HG02798 (cell line): ENCODE data around the gene SLC4A2.
A peak's percentile ranks its signal among the peaks of the same experiment; 100 is the strongest.

Experiments
- ATAC-seq: cut with Tn5 transposase; IDR thresholded peaks from one replicate; pipeline ENCODE4 v1.9.1; 2021; ENCODE audit warnings: mild to moderate bottlenecking; ENCODE audit not compliant: unreplicated experiment, poor library complexity

Gene SLC4A2

DNA sequence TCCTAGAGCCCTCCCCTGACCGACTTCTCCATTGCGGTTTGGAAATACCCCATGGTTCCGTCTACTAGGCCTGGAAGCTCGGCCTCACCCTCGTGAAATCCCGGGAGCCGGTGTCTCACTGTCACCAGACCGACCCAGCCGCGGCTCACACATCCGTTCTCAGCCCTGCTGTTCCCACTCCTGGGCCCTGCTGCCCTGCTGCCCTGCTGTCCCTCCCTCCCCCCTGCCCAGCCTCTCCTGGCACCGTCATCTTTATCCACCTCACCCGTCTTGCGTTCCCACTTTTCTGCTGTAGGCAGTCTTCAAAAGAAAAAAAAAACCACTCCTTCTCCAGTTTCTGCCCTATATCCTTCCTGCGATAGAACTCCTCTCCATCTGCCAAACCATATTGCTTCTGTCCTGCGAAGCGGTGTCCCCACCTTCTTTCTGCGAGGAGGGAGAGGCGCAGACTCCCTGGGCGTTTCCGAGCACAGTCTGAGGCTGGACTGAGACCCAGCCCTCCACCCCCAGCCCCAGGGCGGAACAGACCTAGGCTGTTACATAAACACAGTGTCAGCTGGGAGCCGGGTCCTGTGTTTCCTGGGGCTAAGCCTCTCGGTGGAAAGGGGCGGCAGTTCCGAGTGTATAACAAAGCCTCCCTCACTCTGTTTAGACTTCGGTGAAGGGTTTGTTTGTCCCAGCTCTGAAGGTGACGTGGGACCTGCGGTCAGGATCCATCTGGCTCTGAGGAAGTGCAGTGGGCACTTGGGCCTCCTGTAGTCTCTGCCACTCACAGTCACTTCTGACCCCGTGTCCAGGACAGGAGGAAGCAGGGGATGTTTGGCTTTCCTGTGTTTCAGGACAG is 29.7 kb downstream of the SLC4A2 start:
- ATAC-seq, result no peak

DNA sequence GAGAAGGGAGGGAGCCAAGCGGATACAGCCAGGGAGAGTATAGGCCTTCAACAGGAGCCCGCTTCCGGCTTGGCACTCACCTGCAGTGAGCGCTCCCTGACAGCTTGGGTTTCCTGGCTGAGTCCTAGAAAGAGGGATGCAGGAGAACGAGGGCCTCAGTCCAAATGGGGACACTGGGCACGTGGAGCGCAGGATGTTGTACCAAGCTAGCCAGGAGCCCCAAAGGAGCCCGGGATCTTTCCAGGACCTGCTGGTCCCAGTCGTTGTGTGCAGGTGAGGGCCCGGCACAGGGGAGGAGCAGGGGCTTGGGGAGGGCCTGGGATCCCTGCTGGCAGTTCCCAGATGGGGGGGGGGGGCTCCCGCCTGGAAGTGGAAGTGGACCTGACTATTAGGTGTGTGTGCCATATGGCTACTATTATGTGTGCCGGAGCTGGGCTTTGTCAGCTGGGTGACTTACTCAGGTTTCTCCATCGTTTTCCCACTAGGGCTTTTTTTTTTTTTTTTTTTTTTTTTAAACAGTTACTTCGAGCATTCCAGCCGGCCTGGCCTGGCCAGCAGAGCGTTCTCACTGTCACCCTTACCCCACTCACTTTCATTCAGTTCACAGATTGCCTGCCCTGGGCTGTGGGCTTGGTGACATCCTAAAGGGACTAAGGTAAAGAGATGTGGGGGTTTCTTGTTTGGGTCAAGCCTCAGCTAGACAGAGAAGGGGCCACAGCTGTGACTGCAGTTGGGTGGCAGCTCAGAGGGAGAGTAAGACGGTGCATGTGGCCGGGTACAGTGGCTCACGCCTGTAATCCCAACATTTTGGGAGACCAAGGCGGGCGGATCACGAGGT is 30.7 kb downstream of the SLC4A2 start:
- no peak for ATAC-seq

DNA sequence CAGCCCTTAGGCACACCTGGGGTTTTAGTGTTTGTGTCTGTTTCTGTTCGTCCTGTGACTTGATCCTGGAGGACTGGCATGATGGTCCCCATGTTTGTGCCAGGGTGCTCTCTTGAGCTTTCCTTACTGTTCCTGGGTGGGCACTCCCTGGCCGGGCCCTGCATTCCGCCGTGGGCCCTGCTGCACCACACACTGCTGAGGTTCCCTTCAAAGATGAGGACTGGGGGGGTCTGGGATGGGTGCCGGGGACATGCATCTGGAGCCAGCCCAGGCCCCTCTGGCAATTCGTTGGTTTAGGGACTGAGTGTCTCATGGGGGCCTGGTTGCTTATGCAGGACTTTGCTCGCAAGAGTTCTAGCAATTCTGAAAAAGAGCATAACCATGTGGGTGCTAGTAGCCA is 31.6 kb downstream of the SLC4A2 start:
- no peak for ATAC-seq

DNA sequence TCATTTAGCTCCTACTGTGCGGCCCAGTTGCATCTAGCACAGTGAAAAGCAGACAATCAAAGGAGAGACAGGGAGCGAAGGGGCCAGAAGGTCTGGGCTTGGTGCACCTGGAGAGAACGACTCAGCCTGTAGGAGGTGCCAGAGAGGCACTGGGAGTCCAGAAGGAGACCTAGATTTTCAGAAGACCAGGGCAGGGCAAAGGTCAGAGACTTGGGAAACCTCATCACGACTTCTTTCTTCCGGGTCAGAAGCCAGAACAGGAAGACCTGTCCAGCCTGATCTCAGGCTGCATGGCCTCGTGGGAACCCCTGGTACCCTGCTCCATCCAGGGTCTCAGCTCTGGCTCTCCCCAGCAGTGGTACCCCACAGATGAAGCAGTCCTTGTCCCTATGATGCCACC is 32.0 kb downstream of the SLC4A2 start:
- ATAC-seq, result peak; percentile 36

DNA sequence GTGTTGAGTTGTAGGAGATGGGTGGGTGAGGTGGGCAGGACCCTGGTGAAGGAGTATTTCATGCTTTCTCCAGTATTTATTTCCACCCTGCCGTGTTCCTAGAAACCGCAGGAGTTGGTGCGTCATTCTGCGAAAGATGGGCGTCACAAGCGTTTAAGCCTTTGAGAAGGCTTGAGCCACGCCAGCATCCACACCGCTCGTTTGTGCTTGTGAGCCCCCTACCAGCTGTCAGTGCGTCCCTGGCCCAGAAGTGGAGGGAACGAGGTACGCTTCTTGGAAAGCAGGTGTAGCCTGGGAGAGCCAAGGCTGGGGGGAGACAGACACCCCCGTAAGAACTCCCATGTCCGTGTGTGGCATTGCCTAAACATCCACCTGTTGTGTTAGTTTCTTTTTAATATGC is 32.6 kb downstream of the SLC4A2 start:
- ATAC-seq, result no peak

DNA sequence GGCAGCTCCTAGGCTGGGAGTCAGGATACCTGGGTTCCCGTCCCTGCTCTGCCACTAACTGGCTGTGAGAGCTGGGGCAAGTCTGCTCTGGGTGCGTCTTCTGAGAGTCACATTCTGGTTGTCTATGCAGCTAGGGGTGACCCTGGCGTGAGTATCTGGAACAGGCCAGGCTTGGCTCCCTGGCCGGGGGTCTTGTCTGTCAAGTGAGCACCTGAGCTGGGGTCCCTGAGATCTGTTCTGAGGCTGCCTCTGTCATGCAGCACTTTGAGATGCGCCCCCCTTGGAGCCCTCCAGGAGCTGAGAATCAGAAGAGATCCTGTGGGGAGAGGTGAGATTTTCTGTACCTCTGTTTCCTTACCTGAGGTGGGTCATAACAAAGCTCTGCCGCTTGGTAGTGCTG is 34.4 kb downstream of the SLC4A2 start:
- ATAC-seq, result no peak

DNA sequence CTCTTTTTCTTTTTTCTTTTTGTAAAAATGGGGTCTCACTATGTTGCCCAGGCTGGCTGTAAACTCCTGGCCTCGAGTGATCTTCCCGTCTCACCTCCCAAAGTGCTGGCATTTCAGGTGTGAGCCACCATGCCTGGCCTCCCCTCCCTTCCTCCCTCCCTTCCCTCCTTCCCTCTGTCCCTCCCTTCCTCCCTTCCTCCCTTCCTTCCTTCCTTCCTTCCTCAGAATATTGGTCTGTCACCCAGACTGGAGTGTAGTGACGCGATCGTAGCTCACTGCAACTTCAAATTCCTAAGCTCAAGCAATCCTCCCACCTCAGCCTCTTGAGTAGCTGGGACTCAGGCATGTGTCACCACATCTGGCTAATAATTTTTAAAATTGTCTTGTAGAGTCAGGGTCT is 35.3 kb downstream of the SLC4A2 start:
- no peak for ATAC-seq

DNA sequence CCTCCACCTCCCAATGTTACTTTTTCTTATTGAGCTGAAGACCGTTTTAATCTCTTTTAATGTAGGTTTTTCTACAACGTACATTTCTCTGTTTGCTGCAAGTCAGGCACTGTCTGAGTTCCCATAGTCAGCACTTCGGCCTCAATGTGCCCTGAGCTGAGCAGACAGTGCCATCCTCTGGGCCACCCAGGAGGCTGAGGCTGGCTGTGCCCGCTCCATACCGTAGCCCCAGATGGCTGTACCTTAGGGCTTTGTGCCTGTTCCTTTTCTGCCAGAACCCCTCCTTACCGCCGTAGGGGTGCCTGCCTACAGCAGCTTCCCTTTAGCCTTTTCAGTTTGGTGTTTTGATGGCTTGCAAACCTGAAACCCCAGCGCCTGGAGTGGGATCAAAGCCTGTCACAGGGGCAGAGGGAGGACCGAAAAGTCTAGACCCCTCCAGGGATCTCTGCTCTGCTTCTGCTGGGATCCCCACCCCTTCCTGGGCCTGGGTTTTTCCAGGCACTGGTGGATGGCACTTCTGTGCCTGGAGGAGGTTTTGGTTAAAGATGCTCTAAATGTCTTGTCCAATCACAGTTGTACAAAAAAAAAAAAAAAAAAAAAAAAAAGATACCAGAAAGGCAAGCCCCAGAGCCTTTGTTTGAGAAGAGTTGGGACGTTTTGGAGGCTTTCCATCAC is 35.9 kb downstream of the SLC4A2 start:
- no peak for ATAC-seq

DNA sequence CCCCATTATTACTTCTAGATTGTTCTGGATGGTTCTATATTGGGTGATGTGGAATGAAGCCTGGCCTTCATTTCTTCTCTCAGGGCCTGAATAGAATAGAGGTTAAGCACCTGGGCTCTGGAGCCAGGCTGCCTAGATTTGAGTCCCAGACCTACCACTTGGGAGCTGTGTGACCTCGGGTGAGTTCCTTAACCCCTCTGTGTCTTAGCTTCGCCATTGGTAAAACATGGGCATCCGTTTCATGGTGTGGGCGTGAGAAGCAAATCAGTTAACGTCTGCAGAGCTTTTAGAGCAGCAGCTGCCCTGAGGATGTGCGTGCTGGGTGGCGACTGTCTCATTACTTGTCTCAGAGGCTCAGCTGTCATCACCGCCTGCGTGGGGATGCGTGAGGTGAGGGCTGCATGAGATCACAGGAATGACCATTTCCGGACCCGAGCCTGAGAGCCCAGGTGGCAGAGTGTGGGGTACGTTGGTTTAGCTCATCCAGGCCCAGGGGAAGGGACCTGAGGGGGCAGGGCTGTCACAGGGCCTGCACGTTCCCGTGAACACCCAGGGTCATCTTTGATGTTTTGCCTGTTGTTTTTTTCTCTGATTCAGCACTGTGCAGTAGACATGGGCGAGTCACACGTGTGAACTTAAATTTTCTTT is 36.6 kb downstream of the SLC4A2 start:
- no peak for ATAC-seq

DNA sequence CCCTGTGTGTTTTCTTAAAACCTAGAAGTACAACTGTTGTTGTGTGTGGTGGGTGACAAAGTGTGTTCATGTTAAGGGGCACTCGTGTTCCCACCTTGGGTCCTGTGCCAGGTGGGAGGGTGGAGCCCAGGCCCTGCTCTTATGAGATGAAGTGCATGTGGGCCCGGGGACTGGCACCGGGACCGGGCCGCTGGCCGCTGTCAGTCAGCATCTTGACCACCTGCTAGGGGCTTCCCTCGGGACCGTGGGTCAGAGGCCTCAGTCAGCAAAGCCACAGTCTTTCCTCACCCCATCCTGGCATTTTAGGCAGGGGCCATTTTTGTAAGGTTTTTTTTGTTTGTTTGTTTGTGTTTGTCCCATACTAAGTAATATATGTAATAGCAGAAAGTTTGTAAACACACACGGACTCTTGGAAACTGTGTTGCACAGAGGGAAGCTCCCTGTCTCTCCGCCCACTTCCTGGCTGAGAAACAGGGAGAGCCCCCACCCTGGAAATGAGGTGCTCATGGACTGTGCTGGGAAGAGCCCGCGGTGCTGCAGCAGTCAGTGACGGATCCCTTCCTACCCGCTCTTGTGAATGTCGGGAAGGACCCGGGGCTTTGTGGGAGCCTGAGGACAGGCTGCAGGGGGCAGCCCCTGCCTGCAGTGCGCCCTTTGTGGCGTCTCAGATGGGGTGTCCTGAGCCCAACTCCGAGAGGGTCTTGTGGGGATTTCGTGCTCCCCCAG is 40.3 kb downstream of the SLC4A2 start:
- no peak for ATAC-seq

DNA sequence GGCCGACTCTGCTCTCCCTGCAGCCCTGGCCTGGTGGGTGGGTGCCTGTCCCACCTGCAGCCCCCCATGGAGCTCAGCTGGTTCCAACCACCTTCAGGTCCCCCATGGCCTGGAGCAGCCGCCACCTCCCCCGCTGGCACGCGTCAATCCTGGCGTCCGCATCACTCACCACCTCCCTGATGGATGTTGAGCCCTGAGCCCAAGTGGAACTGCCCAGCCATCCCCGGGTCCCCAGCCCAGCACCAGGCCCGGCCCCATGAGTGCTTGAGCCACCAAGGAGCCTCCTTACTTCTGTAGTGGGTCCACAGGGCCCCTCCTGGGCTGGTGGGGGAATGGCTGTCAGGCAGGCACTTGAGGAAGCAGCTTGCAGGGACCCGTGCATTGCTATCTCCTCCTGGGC is 41.5 kb downstream of the SLC4A2 start:
- no peak for ATAC-seq

DNA sequence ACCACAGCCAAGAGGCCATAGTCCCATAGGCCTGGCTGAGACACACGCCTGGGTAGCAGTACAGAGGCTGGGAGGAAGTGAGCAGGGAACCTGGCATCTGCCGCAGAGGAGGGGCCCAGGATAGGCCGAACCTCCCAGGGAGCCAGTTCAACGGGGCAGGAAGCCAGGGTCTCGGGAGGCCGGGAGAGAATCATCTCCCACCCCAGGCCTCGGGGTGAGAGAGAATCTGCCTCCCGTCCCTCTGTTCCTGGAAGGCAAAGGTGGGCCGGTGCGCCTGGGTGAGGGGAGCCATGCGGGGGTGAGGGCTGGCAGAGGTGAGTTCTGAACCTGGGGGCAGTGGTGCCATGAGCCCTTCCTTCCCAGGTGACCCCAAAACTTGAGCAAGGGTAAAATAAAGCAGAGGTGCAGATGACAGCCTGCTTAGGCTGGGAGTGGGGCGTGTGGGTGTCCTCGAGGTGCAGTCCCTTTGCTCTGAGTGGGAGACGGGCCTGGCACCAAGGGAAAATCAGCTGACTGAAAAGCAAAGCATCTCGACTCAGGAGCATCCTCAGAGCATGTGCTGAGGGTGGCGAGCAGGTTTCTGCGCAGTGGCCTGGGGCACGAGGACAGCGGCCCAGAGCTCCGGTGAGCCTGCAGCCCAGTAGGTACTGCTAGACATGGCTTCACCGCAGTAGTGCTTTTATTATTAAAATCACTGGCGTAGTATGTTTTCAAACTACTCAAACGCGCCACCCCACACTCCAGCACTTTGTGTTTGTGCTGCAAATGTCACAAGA is 42.4 kb downstream of the SLC4A2 start:
- ATAC-seq, result no peak

DNA sequence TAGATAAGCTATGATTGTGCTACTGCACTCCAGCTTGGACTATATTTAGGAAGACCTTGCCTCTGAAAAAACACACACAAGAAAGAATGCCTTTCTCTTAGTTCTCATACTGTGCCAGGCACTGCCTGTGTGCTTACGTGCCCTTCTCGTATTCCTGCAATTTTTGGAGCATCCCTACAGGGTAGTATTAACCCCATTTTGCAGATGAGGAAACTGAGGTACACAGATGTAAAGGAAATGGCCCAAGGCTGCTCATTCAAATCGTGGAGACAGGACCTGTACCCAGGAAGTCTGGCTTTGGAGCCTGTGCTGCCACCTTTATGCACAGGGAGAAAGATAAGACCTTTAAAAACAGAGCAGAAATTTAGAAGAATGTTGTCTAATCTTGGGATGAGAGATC is 43.6 kb downstream of the SLC4A2 start:
- ATAC-seq, result no peak

DNA sequence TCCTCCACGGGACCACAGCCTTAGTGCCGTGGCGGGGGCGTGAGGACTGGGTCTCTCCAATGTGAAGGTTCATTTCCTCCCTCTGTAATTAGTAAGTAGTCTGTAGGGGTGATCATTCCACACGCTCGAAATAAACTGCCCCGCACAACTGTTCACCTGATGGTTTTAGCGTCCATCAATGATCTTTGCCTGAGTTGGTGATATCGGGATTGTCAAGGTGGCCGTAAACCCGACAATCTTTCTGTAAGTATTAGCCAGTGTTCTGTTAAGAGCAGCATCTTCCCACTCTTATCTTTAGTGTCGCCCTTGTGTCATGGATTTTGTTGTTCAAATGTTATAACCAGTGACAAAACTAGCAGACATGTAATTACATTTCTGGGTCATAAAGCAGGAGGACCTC is 44.6 kb downstream of the SLC4A2 start:
- no peak for ATAC-seq

DNA sequence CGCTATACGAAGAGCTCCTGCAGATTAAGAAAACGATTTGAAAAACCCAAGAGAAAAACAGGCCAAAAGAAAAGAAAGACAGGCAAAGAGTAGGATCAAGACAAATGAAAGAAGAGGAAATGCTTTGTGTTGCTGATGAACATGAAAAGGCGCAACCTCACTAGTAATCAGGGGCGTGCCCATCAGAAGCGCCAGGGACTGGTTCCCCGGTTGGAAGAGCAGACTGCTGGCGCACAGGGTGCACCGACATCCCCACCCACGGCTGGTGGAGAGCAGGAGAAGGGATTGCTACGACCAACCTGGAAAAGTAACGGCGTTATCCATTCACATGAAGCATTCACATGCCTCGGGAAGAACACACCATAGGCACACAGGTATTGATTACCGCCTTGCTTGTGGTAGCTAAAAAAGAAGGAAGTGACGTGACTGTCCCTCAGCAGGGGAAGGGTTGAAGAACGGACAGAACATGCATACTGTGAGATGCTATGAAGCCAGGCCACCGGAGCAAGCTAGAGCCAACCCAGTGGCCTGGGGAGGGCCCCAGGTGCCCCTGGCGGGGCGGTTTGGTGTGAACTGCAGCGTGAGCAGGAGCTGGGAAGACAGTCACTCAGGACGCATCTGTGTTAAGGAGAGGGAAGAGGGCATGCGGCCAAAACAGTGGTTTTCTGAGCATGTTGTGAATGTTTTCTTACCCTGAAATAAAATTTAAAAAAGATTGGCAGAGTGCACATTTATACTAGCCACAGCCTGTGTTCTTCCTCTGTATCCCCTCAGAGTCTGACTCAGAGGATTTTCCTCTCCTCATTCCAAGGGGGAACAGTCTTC is 45.2 kb downstream of the SLC4A2 start:
- no peak for ATAC-seq

DNA sequence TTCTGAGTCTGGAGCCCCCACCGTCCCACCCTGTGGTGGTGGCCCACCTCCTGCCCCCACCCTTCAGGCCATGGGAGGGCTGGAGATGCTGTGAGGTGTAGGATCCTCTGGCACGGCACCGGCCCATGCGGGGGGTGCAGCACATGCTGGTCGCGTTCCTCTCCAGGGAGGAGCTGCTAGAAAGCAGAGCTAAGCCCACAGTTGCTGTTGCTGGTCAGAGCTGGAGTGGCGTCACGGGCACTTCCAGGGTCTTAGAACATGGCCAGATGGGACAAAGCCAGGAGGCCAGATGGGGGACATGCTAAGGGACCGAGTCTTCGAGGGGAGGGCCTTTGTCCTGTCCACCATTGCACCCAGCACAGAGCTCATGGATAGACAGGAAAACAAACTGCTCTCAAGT is 48.5 kb downstream of the SLC4A2 start:
- ATAC-seq, result no peak

DNA sequence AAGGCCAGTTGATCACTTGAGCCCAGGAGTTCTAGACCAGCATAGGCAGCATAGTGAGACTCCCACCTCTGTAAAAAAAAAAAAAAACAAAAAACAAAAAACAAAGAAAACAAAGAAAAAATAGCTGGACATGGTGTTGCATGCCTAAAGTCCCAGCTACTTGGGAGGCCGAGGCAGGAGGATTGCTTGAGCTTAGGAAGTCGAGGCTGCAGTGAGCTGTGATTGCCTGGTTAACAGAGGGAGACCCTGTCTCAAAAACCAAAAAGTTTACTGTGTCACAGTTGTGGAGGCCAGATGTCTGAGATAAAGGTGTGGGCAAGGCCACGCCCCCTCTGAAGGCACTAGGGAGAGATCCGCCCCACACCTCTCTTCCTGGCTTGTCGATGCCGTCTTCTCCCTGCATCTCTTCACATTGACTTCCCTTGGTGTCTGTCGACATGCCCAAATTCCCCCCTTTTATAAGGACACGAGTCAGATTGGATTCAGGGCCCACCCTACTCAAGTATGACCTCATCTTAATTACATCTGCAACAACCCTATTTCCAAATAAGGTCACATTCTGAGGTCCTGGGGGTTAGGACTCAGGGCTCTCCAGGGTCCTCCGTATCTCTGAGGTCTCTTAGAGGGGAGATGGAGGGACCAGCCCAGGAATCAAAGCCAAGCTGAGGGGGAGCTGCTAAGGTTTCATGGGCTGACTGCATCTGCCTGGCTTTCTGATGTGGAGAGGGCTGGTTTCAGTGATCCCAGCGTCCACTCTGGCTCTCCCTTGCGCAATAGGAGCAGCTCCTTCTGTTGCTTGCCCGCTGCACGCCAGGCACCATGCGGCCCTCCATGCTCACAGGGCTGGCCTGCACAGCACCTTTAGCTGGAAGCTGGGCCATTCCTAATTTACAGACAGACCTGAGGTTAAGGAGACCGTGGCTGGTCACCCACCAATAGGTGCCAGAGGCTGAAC is 50.0 kb downstream of the SLC4A2 start:
- ATAC-seq, result no peak
